PFSK-1 (cell line): ENCODE data around the gene BFSP2.

Source experiments
- FOXP2 ChIP-seq: optimal IDR thresholded peaks from 2 replicates; pipeline ENCODE3; 2011; ENCODE audit warnings: borderline replicate concordance, control low read depth, inconsistent platforms; ENCODE audit not compliant: insufficient read depth; ENCODE audit errors: extremely low read length, extremely low read depth
- POLR2AphosphoS5 ChIP-seq: IDR thresholded peaks from 2 replicates; pipeline ENCODE4 v1.6.1; 2012; ENCODE audit warnings: low read depth, mild to moderate bottlenecking, control low read depth, low read length, moderate library complexity
- REST ChIP-seq, 2 experiments: IDR thresholded peaks; 2 replicates each; pipeline versions ENCODE4 v1.6.1 to v1.8.0; 2011 to 2012; ENCODE audit warnings: low read depth in 2 of 2, low read length in 2 of 2, control low read depth in 1 of 2, inconsistent platforms in 1 of 2, mild to moderate bottlenecking in 1 of 2, moderate library complexity in 1 of 2; ENCODE audit not compliant: insufficient read depth in 1 of 2
- SIN3A ChIP-seq: IDR thresholded peaks from 2 replicates; pipeline ENCODE4 v1.6.1; 2012; ENCODE audit warnings: mild to moderate bottlenecking, low read length, moderate library complexity, borderline replicate concordance; ENCODE audit not compliant: insufficient read depth
- TAF1 ChIP-seq: IDR thresholded peaks from 2 replicates; pipeline ENCODE4 v1.6.1; 2012; ENCODE audit warnings: low read length, control low read depth, borderline replicate concordance; ENCODE audit not compliant: insufficient read depth

BFSP2 gene

DNA sequence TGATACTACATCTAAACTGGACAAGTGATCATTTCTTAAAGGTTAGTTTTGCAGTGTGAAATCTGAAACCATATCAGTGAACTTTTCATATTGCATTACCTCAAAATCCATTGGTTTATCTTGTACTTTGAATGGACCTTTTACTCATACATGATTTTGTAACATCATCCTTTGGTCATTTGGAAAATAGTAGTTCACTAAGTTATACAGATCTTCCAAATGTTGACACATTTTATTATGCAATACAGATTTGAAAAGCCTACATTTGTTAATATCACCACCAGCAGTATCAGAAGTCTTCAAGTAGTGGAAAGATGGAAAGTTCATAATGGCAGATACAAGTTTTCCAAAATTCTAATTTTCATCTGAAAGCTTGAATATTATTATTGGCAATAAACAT, 109.6 kb downstream of the BFSP2 start:
- TF ChIP-seq FOXP2 (no peak), REST (IDR thresholded peaks at IDR 0.05; ENCODE audit: insufficient read depth in 1 of 2, low read depth in 2 of 2, low read length in 2 of 2) (no peak), POLR2AphosphoS5 (no peak), SIN3A (no peak), TAF1 (no peak)

GRCh38 chr3:133512416-133513089, 112.7 kb downstream of the BFSP2 start:
- no peak for TF ChIP-seq POLR2AphosphoS5
- TF ChIP-seq REST (IDR thresholded peaks at IDR 0.05; ENCODE audit: insufficient read depth in 1 of 2, low read depth in 2 of 2, low read length in 2 of 2) = no peak
- no peak for TF ChIP-seq SIN3A
- no peak for TF ChIP-seq TAF1

- TF ChIP-seq POLR2AphosphoS5 = no peak
- TF ChIP-seq REST (IDR thresholded peaks at IDR 0.05; ENCODE audit: insufficient read depth in 1 of 2, low read depth in 2 of 2, low read length in 2 of 2) = no peak
- TF ChIP-seq FOXP2 = no peak
- no peak for TF ChIP-seq TAF1
- TF ChIP-seq SIN3A = no peak
Observed at GRCh38 chr3:133514418-133514817, 114.6 kb downstream of the BFSP2 start.

DNA sequence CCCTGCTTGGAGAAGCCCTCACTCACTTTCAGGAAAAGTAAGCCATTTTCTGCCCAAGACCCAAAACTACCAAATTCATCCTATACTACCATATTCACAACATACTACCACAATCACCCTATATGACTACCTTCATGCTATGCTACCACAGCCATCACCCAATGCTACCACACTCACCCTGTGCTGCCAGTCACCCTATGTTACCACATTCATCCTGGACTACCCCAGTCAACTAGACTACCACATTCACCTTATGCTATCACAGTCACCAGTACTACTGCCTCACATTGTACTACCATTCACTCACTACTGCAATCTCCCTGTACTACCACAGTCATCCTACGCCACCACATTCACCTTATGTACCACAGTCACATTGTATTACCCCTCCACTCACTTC, 115.3 kb downstream of the BFSP2 start:
- TF ChIP-seq REST (IDR thresholded peaks at IDR 0.05; ENCODE audit: insufficient read depth in 1 of 2, low read depth in 2 of 2, low read length in 2 of 2) = no peak
- no peak for TF ChIP-seq TAF1
- no peak for TF ChIP-seq SIN3A
- TF ChIP-seq POLR2AphosphoS5 = no peak
- no peak for TF ChIP-seq FOXP2

DNA sequence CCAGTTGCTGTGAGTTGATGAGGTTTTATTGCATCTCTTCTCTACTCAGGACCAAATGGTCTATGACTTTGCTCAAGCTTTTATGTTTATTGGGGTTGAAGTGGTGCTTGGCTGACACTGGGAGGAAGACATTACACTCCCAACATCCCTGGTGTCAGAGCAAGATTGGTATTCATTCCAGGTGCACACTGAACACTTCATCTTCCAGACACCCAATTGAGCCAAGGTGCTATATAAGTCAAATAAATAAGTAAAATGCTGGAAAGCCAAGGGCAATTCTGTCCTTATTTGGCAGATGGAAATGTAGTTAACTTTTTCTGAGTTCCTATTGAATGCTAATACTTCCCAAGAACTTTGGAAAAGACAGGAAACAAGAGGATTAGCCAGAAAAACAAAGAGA, 120.4 kb downstream of the BFSP2 start:
- TF ChIP-seq TAF1 (no peak), REST (IDR thresholded peaks at IDR 0.05; ENCODE audit: insufficient read depth in 1 of 2, low read depth in 2 of 2, low read length in 2 of 2) (no peak), SIN3A (no peak), POLR2AphosphoS5 (no peak), FOXP2 (no peak)
